B cell (primary cell): Measurements from ENCODE around the gene SLC39A11.

ENCODE experiments used
- CTCF ChIP-seq: fragments of 200-600 bp; IDR thresholded peaks from one replicate; pipeline ENCODE4 v1.8.0; 2022; ENCODE audit warnings: antibody characterized with exemption, mild to moderate bottlenecking
- EZH2 ChIP-seq: IDR thresholded peaks from 2 replicates; pipeline ENCODE4 v1.6.1; 2012; ENCODE audit warnings: borderline replicate concordance, low read depth, mild to moderate bottlenecking, moderate library complexity, low read length; ENCODE audit not compliant: insufficient read depth, poor library complexity, severe bottlenecking

DNA sequence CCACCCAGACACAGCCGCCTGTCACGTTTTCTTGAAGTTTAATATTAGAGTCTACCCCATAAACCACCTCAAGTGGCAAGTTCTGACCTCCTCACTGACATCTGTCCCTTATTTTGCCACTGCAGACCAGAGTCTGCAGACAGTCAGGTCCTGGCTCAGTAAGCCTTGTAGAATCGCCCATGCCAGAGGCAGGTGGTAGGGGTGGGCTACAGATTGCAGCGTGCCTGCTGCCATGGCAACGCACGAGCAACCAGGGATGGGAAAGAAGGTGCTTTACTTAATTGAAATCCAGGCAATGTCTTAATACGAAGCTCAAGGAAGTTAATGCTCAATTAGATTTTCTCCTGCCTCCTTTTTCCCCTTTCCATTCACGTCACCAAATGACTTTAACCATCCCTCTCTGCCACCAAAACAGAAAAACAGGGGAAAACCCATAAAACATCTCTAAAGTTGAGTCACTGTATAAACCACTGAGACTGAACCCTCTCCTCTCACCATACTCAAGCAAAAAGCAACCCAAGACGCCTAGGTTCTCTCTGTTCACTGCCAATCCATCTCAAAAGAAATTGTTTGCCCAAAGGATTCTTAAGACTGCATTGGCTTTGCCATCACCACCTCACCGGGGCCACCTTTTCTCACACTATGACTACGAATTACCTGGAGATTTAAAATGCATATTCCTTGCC lies 228.8 kb downstream of the SLC39A11 start:
- TF ChIP-seq CTCF (no peak), EZH2 (no peak)
